NCI-H69 (cell line): ENCODE data around the gene SGMS1.

Source experiments
- DNase-seq: peaks from one replicate; lab custom pipeline; 2025; lab: John Stamatoyannopoulos, UW

The SGMS1 gene

GRCh38 chr10:50636618-50637579 lies 13.1 kb upstream of the SGMS1 start:
- no peak for DNase-seq

- no peak for DNase-seq
Measured at GRCh38 chr10:50635286-50635685, 11.5 kb upstream of the SGMS1 start.

GRCh38 chr10:50634479-50634878 lies 10.7 kb upstream of the SGMS1 start:
- DNase-seq = no peak

GRCh38 chr10:50631052-50631451 lies 7.3 kb upstream of the SGMS1 start:
- DNase-seq = no peak

- DNase-seq = no peak
Measured at GRCh38 chr10:50629495-50630122, 5.9 kb upstream of the SGMS1 start.

- no peak for DNase-seq
Measured at GRCh38 chr10:50627896-50628295, 4.1 kb upstream of the SGMS1 start.

GRCh38 chr10:50627443-50627842 lies 3.7 kb upstream of the SGMS1 start:
- no peak for DNase-seq

- DNase-seq = peak; percentile 9
Measured at GRCh38 chr10:50625649-50626132, 1.9 kb upstream of the SGMS1 start.

- peak; percentile 88 for DNase-seq
Measured at GRCh38 chr10:50624866-50625501, 1.2 kb upstream of the SGMS1 start.

GRCh38 chr10:50624413-50624865 lies 683 bp upstream of the SGMS1 start:
- peak; percentile 91 for DNase-seq

GRCh38 chr10:50622706-50623662 lies 772 bp downstream of the SGMS1 start:
- peak; percentile 67 for DNase-seq

GRCh38 chr10:50621968-50622705 lies 1.6 kb downstream of the SGMS1 start:
- DNase-seq = peak; percentile 87

- no peak for DNase-seq
Measured at GRCh38 chr10:50620899-50621298, 2.9 kb downstream of the SGMS1 start.

GRCh38 chr10:50619882-50620281 lies 3.9 kb downstream of the SGMS1 start:
- DNase-seq = peak; percentile 5

GRCh38 chr10:50619166-50619565 lies 4.6 kb downstream of the SGMS1 start:
- no peak for DNase-seq

- DNase-seq = peak; percentile 12
Measured at GRCh38 chr10:50618624-50619023, 5.1 kb downstream of the SGMS1 start.

GRCh38 chr10:50615658-50616057 lies 8.1 kb downstream of the SGMS1 start:
- peak; percentile 83 for DNase-seq

- DNase-seq = peak; percentile 76
Measured at GRCh38 chr10:50614444-50615137, 9.2 kb downstream of the SGMS1 start.

GRCh38 chr10:50613726-50614443 lies 9.9 kb downstream of the SGMS1 start:
- DNase-seq = no peak
